ENCODE measurements around the gene PDE4A.
A peak's percentile ranks its signal among the peaks of the same experiment; 100 is the strongest.

The PDE4A gene

DNA sequence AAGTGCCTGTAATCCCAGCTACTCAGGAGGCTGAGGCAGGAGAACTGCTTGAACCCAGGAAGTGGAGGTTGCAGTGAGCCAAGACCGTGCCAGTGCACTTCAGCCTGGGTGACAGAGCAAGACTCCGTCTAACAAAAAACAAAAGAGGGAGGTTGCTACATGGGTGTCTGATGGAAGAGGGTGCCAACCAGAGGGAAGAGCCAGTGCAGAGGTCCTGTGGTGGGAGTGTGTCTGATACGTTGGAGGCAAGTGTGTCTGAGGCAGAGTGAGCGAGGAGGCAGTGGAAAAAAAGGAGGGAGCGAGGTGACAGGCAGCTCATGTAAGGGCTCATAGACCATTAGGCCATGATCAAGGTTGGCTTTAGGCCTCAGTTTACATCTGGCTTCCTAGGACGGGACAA is 6.8 kb downstream of the PDE4A start:
- ATAC-seq (ENCODE audit: low read depth) (no peak), DNase-seq (ENCODE audit: low spot score in 2 of 2) (no peak)
- Mint-ChIP-seq H3K27me3 (peaks cover 11% of the 10 kb centered on the region), H3K4me3 (no peak overlapping the region), H3K4me1 (peaks cover 52% of the 10 kb centered on the region), H3K27ac (peak overlapping the region; percentile 96), H3K9me3 (no peaks in the 10 kb centered on the region), H3K36me3 (no peaks in the 10 kb centered on the region)

DNA sequence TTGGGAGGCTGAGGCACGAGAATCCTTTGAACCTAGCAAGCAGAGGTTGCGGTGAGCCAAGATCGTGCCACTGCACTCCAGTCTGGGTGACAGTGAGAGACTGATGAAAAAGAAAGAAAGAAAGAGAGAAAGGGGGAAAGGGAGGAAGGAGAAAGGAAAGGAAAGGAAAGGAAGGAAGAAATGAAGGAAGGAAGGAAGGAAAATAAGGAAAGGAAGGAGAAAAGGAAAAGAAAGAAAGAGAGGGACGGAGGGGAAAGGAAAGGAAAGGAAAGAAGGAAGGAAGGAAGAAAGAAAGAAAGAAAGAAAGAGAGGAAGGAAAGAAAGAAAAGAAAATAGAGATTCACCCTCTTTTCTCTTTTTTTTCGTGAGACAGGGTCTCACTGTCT is 8.7 kb downstream of the PDE4A start:
- Mint-ChIP-seq H3K9me3 (no peaks in the 10 kb centered on the region), H3K27ac (peak overlapping the region; percentile 96), H3K4me3 (no peak overlapping the region)

DNA sequence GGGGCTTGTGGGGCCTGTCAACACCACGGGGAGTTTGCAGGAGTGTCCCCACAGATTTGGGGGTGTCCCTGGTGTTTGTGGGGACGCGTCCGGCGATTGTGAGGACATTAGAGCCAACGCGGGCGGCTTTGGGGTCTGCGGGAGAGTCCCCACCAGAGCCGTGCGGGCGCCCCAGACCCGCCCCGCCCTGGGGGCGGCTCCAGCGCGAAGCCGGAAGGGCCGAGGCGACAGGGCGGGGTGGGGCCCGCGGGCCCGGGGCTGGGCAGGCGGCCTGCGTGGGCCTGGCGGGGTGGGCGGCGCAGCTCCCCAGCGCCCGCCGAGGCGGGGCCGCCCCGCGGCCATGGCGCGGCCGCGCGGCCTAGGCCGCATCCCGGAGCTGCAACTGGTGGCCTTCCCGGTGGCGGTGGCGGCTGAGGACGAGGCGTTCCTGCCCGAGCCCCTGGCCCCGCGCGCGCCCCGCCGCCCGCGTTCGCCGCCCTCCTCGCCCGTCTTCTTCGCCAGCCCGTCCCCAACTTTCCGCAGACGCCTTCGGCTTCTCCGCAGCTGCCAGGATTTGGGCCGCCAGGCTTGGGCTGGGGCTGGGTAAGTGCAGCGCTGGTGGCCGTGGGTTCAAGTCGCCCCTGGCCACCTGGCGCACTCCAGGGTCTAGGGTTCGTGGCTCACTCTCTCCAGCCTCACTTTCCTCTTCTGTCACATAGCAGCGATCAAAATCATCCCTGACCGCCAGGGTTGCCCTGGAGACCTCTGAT is 10.3 kb downstream of the PDE4A start:
- no peaks in the 10 kb centered on the region for H3K9me3 Mint-ChIP-seq
- H3K27ac Mint-ChIP-seq: peak overlapping the region; percentile 96
- no peaks in the 10 kb centered on the region for H3K36me3 Mint-ChIP-seq
- H3K4me3 Mint-ChIP-seq: peak overlapping the region; percentile 88
- H3K27me3 Mint-ChIP-seq: peaks cover 11% of the 10 kb centered on the region
- DNase-seq (ENCODE audit: low spot score in 2 of 2) (peak in 1 of 2 donors; percentile 42), ATAC-seq (ENCODE audit: low read depth) (no peak)
- H3K4me1 Mint-ChIP-seq: peaks cover 38% of the 10 kb centered on the region

More for the DNA sequence above, 8.7 kb downstream of the PDE4A start:
- no peaks in the 10 kb centered on the region for H3K36me3 Mint-ChIP-seq
- no peak for ATAC-seq (ENCODE audit: low read depth)
- H3K4me1 Mint-ChIP-seq: peaks cover 47% of the 10 kb centered on the region
- no peak for DNase-seq (ENCODE audit: low spot score in 2 of 2)
- peaks cover 11% of the 10 kb centered on the region for H3K27me3 Mint-ChIP-seq

DNA sequence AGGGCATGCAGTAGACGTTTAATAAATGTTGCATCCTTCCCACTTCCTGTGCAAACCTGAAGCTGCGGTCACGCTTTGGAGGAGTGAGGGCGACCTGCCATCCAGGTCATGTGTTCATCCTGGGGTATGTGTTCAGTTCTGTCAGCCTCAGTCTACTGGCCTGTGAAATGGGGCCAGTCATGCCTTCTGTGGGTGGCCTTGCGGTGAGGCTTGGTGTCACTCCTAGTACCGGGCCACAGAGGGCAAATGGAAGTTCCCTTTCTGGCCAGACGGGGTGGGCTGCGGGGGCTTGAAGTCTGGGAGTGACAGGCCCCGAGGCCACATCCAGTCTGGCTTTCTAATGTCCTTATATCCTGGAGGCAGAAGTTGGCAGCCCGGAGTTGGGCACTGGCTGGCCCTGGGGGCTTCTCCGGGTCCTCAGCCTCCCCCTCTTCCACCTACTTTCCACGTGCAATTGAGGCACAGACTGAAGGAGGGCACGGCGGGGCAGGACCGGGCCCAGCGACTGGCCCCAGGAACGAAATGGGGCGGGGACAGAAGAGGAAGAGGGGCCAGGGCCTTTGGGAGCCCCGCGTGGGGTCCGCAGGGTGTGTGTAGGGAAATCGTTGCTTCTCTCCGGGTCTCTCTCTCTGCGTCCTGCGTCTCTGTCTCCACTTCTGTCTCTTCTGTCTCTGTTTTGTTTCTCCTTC is 11.1 kb downstream of the PDE4A start:
- Mint-ChIP-seq H3K9me3 (no peaks in the 10 kb centered on the region), H3K36me3 (no peaks in the 10 kb centered on the region), H3K4me3 (peak overlapping the region; percentile 88), H3K27me3 (peaks cover 11% of the 10 kb centered on the region), H3K27ac (peak overlapping the region; percentile 93), H3K4me1 (peaks cover 38% of the 10 kb centered on the region)
- peak; percentile 22 for ATAC-seq (ENCODE audit: low read depth)
- peak in 1 of 2 donors; percentile 58 for DNase-seq (ENCODE audit: low spot score in 2 of 2)

DNA sequence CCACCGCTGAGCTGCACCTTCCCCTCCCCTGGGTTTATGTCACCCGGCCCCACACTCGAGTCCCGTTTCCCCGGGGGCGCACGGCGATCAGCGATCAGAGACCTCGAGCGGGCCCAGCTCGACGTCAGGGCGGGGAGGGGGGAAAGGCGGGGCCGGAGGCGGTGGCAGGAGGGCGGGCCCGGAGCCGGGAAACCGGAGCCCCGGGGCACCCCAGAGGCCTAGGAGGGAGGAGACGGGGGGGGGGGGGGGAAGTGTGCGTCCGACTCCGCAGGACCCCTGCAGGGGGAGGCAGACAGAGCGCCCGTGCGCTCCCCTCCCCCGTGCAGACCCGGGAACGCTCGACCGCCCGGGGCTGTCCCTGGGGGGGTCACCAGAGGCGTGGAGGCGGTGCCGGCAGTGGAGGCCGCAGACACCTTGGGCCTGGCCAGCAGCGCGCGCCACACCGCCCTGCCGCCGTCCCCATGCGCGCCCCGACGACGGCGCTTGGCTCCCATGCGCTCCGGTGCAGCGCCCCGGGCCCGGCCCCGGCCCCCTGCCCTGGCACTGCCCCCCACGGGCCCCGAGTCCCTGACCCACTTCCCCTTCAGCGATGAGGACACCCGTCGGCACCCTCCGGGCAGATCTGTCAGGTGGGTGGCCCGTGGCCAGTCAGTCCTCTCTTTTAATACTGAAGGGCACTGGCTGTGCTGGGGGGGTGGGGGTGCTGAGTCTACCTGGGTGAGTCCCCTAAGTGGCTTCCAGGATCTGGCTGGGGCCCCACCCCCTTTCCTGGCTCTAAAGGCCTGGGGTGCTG is 11.8 kb downstream of the PDE4A start:
- no peaks in the 10 kb centered on the region for H3K36me3 Mint-ChIP-seq
- peaks cover 38% of the 10 kb centered on the region for H3K4me1 Mint-ChIP-seq
- H3K27ac Mint-ChIP-seq: peak overlapping the region; percentile 93
- DNase-seq (ENCODE audit: low spot score in 2 of 2) (peak; percentile 59 to 70), ATAC-seq (ENCODE audit: low read depth) (peak; percentile 38)
- no peaks in the 10 kb centered on the region for H3K9me3 Mint-ChIP-seq
- H3K4me3 Mint-ChIP-seq: peak overlapping the region; percentile 88
- peaks cover 11% of the 10 kb centered on the region for H3K27me3 Mint-ChIP-seq

DNA sequence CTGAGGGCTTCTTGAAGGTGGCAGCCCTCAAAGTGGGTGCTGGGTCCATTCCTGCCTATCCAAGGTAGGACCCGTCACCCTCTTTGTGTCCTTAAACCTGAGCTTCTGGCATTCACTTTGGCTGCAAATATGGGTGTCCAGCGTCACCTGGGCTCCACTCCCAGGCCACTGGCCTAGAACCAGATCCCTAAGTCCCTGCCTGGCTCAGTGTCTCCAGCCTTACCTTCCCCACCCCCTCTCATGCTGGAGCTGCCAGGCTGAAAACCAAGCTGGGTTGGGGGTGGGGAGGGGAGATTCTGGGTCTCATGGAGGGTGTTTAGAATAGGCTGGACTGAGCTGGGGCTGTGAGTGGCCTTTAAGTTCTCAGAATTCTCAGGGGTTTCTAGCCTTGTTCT is 12.4 kb downstream of the PDE4A start:
- Mint-ChIP-seq H3K4me3 (peak overlapping the region; percentile 68), H3K4me1 (peaks cover 33% of the 10 kb centered on the region), H3K27me3 (peaks cover 11% of the 10 kb centered on the region), H3K36me3 (no peaks in the 10 kb centered on the region), H3K27ac (peak overlapping the region; percentile 53), H3K9me3 (no peaks in the 10 kb centered on the region)
- no peak for DNase-seq (ENCODE audit: low spot score in 2 of 2)
- ATAC-seq (ENCODE audit: low read depth): no peak

DNA sequence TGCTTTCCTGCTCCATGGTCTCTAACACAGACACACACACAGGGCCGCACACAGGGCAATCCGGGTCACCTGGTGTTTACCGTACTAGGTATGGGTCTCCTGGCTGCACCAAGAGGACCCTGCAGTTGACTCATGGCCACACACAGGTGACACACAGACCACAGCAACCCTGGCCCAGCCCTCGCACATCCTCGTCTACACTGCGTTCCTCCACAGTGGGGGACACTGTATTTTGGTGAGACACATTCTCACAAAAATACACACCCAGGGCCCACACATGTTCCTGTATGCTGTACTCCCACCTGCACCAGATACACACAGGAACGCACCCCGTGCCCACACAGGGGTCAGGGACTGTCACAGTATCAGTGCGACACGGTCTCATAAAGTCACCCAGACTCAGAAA is 12.8 kb downstream of the PDE4A start:
- Mint-ChIP-seq H3K27ac (peak overlapping the region; percentile 53), H3K4me1 (peaks cover 30% of the 10 kb centered on the region), H3K9me3 (no peaks in the 10 kb centered on the region), H3K4me3 (peak overlapping the region; percentile 57), H3K27me3 (peaks cover 11% of the 10 kb centered on the region), H3K36me3 (no peaks in the 10 kb centered on the region)
- ATAC-seq (ENCODE audit: low read depth): no peak
- DNase-seq (ENCODE audit: low spot score in 2 of 2): no peak

DNA sequence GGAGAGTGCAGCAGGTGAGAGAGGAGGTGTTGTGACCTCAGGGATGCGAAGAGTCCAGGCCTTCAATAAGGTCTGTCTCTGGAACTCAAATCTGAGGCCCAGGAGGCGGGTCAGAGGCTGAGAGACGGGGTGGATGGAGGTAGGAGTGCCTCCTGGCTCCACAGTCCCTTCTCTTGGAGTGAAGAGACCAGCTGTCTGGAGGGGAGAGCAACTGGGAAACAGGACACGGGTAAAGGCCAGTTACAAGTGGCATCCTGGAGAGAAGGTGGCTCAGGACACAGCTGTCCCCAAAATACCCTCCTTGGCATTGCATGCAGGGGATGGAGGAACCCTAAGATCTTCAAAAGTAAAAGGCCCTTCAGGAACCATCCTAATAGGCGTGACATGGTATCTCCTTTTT is 19.2 kb downstream of the PDE4A start:
- no peaks in the 10 kb centered on the region for H3K9me3 Mint-ChIP-seq
- no peaks in the 10 kb centered on the region for H3K36me3 Mint-ChIP-seq
- H3K27ac Mint-ChIP-seq: no peak overlapping the region
- no peak for DNase-seq (ENCODE audit: low spot score in 2 of 2)
- H3K4me1 Mint-ChIP-seq: no peaks in the 10 kb centered on the region
- no peak overlapping the region for H3K4me3 Mint-ChIP-seq
- ATAC-seq (ENCODE audit: low read depth): no peak
- no peaks in the 10 kb centered on the region for H3K27me3 Mint-ChIP-seq

DNA sequence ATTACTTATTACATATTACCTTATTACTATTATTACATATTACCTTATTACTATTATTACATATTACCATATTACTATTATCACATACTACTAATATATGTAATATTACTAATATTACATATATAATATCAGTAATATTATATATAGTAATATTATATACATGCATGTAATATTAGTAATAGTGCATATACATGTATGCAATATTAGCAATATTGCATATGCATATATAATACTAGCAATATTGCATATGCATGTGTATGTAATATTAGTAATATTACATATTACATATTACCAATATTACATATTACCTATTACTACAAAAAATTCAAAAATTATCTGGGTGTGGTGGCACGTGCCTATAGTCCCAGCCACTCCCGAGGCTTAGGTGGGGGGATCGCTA is 22.4 kb downstream of the PDE4A start:
- no peak for ATAC-seq (ENCODE audit: low read depth)
- Mint-ChIP-seq H3K27me3 (no peaks in the 10 kb centered on the region), H3K27ac (no peak overlapping the region), H3K4me1 (peaks cover 6% of the 10 kb centered on the region), H3K9me3 (no peaks in the 10 kb centered on the region), H3K36me3 (peaks cover under 1% of the 10 kb centered on the region), H3K4me3 (no peak overlapping the region)
- no peak for DNase-seq (ENCODE audit: low spot score in 2 of 2)

DNA sequence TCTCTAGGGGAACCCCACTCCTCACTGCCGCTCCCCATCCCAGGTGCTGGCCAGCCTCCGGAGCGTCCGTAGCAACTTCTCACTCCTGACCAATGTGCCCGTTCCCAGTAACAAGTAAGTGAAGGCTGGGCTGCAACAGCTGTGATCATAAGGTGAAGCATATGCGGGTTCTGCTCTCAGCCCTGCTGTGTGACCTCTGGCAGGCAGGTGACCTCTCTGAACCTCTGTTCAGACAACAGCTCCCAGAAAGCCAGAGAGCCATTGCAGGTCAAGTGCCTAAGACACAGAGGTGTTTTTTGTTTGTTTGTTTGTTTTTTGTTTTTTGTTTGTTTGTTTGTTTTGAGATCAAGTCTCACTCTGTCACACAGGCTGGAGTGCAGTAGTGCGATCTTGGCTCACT is 28.7 kb downstream of the PDE4A start:
- ATAC-seq (ENCODE audit: low read depth): no peak
- Mint-ChIP-seq H3K9me3 (no peaks in the 10 kb centered on the region), H3K36me3 (peaks cover 5% of the 10 kb centered on the region), H3K27ac (no peak overlapping the region), H3K4me1 (peaks cover 8% of the 10 kb centered on the region), H3K27me3 (peaks cover 8% of the 10 kb centered on the region), H3K4me3 (no peak overlapping the region)
- DNase-seq (ENCODE audit: low spot score in 2 of 2): no peak

DNA sequence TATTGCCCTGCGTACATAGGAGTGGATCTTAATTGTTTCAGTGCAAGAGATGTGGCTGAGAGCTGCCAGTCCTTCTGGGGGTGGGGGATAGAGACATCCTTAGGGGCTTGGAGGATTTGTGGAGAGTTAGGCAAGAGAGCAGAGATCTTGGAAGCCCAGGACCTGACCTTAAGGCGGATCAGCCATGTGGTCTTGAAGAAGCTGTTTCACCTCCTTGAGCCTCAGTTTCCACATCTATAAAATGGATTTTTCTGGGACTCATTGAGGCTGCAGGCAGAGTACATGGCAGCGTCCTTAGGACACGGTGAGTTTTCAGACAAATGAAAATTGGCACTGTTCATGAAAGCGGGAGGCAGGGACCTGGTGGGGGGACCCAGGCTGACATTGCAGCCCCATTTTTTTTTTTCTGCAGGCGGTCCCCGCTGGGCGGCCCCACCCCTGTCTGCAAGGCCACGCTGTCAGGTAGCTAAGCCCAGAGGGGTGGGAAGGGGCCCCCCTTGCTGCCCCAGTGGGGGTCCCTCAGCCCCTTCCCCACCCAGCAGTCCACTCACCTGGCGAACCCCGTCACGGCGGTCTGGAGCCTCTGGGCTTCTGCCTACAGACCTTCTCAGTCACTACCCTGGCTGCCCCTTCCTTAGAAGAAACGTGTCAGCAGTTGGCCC is 30.0 kb downstream of the PDE4A start:
- Mint-ChIP-seq H3K36me3 (peaks cover 5% of the 10 kb centered on the region), H3K4me1 (peaks cover 8% of the 10 kb centered on the region), H3K27ac (no peak overlapping the region), H3K27me3 (peaks cover 8% of the 10 kb centered on the region), H3K9me3 (no peaks in the 10 kb centered on the region), H3K4me3 (no peak overlapping the region)
- ATAC-seq (ENCODE audit: low read depth): no peak
- no peak for DNase-seq (ENCODE audit: low spot score in 2 of 2)

DNA sequence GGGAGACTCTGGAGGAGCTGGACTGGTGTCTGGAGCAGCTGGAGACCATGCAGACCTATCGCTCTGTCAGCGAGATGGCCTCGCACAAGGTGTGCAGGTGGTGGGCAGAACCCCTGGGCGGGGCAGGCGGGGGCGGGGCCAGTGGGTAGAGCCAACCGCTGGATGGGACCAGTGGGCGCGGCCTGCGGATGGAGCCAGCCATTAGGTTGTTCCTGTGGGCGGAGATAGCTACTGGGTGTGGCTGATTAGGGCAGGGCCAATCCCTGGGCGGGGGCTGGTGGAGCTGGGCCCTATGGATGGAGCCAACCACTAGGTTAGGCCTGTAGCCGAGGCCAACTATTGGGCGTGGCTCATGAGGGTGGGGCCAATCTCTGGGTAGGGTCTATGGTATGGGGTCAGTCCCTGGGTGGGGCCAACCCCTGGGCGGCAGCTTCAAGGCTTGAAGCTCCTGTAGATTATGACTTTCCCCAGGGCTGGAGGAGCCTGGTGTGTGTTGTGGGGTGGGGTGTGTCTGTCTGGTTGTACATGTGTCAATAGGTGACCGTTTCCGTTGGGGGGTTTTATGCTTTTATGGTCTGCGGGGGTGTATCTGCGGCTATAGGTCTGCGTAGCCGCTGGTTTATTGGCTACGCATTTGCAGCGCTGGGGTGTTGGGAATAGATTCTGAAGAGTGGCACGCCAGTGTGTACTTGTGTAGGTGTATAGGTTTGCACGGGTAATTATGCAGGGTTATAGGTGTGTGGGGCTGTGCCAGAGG is 30.7 kb downstream of the PDE4A start:
- no peak overlapping the region for H3K4me3 Mint-ChIP-seq
- H3K27ac Mint-ChIP-seq: no peak overlapping the region
- no peaks in the 10 kb centered on the region for H3K9me3 Mint-ChIP-seq
- peaks cover 8% of the 10 kb centered on the region for H3K27me3 Mint-ChIP-seq
- no peak for DNase-seq (ENCODE audit: low spot score in 2 of 2)
- H3K36me3 Mint-ChIP-seq: peaks cover 5% of the 10 kb centered on the region
- peaks cover 7% of the 10 kb centered on the region for H3K4me1 Mint-ChIP-seq
- ATAC-seq (ENCODE audit: low read depth): no peak

Measured in memory B cell (primary cell).